Stimulated activated CD8-positive, alpha-beta memory T cell treated with anti-CD3 and anti-CD28 coated beads, Interleukin-4, amount 100 ng/mL, for 1 hour (primary cell): ENCODE data around the gene PIGR.
"Not testable (repeated sequence)": the region's sequence is repeated elsewhere in the genome, so short reads cannot be mapped to it uniquely, and the experiment has no call there.

ENCODE experiments used
- DNase-seq, 2 donors: peaks; one replicate each; pipeline ENCODE4 v3.0.0-alpha.2; 2020; ENCODE audit warnings: low read depth in 2 of 2, low spot score in 1 of 2

The PIGR gene

DNA sequence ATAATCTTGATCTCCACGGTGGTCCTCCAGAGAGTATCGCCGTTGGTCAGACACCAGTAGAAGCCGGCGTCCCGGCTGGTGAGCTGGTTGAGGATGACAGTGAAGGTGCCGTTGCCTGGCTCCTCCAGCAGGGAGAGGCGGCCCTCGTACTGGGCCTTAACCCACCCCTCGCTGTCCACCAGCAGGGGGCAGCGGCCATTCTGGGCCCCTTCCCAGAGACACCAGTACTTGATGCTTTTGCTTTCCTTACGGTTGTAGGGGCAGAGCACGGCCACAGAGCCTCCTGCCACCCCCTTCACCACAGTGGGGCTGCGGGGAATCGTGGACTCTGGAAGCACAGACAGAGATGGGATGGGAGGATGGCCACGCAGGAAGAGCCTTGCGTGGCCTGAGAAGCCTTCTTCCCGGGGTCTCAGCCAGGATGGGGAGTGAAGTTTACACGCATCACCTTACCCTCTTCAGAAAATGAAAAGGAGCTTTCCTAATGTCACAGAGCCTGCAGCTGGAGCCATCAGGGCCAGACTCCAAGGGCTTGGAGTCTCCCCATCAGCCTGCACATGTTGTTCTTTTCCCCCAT is 10.7 kb downstream of the PIGR start:
- no peak for DNase-seq

DNA sequence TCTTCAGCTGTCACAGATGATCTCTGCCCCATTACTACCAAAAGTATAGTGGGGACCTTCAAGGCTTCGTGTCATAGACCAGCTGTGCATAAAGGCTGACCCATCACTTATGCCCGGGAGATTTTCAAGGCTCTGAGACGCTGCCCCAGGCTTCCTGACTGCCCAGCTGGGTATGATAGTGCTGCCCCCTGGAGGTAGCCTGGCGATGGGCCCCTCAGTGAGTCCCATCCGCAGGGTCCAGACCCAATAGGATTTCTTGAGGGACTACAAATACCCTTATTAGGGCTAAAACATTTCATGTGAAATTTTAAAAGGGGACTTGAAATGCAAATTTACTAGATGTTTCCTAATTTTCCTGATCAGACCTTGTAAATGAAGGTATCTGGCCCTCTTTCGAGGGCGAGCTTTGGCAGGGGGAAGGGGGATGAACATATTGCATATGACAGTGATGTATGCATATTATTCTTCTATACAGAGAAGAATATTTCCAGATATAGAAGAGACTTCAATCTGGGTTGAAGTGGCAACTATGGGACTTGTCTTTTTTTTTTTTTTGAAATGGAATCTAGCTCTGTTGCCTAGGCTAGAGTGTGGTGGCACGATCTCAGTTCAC is 12.8 kb downstream of the PIGR start:
- peak in 1 of 2 donors; percentile 63 for DNase-seq

DNA sequence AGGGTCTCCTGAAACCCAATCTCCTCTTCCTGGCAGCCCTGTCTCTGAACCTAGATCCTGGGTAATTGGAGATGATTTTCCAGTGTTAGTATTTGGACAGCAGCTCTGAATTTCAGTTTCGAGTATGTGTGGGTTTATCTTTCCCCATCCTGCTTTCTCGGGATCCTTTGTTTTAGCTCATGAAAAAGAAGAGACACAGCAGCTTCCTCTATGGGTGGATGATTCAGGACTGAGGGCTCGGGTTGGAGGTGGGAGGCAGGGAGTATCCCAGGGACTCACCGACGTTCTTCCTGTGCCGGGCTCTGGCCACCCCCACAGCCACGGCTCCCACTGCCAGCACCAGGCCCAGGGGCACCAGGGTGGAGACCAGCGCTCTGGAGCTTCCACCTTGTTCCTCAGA is 14.1 kb downstream of the PIGR start:
- DNase-seq = no peak

DNA sequence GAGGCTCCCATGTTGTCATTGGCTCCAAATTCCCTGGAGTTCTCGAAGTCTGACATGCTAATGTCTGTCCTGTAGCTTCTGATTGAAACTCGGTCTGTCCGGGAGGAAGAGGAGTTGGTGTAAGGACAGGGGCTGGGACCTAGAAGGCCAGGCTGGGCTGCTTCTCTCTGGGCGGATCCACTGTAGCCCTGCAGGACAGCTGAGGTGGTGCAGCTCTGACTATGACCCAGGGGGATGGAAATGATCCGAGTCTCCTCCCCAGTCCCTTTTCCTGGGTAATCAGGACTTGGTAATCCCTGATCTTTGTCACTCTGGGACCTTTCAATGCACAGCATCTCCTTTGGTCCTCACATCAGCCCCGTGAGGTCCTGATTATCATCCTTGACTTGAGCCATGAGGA is 14.6 kb downstream of the PIGR start:
- DNase-seq = no peak

DNA sequence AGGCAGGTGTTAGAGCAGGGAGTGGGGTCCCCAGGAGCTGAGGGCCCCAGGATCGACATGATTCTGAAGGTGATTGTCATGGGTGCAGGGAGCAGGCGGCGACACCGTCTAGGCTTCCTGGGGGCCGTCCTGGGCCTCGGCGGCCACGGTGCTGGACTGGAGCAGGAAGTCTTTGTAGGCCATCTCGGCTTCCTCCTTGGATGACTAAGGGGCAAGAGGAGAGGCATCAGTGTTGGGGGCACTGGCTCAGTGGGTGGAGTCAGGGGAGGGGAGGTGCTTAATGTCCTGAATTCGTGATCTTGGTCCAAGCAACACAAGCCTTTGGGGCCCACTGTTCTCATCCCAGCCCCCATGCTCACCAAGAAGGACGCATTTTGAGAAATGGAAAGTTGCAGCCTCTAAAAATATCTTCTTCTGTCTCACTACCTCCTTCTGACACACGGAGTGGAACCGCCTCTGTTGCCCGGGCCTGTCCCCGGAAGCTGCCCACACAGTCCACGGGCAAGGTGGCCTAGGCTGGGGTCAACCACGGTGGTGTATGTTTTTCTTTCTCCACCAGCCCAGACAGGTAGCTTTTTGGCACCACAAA is 16.0 kb downstream of the PIGR start:
- DNase-seq = no peak

DNA sequence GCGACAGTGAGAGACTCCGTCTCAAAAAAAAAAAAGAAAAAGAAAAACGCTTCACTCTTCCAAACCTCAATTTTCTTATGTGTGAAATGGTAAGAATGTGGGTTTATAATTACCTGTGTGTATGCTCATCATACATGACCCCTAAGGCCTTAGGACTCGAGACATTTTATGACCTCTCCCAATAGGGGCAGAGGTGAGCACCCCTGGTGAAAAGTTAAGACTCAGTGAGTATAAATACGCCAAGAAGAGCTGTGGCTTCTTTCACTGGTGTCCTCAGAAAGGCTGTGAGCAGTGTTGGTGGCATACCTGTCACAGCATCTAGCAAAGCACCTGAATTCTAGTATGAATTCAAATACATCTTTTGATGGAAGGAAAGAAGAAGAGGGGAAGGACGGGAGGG is 16.7 kb downstream of the PIGR start:
- no peak for DNase-seq

DNA sequence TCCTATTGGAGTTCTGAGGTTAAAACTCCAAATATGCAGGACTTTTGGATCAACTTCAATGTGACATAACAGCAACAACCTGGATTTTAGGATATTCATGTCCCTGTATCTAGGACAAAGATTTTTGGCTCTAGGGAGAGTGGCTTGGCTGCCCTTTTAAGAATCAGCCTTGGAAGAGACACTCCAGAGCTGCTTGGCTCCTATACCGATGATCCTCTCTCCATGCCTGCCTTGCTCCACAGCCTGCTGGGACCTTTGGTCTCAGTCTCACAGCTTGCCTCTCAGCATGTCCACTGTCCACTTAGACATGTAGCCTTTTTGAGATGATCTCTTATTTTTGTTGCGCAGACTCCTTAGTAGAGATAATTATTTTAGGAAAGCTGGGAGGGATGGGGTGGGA is 20.0 kb downstream of the PIGR start:
- DNase-seq = no peak

DNA sequence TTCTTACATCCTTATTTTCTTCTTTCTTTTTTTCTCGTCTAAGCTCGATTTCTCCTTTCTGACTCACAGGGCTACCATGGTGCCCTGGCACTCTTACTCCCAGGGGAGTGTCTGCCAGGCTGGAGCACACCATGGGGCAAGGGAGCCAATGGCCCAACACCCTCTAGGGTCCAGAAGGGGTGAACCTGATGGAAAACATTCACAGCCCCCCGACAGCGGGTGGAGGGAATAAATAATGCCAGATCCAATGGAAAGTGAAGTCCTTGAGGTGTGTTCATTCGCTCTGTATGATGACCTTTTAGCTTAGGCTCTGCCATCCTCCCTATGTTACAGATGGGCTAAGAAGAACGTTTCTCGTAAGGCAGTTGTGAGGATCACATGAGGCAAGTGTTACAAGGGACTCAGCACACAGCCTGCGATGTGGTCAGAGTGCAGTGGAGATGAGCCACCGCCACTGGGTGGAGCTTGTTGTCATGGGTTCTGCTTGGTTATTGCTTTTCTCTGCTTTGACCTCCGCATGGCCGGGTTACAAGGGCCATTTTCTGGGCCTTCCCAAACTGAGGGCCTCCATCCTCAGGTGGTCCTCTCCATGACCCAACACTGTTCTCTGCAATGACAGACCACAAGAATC is 21.0 kb downstream of the PIGR start:
- peak in 1 of 2 donors; percentile 46 for DNase-seq

DNA sequence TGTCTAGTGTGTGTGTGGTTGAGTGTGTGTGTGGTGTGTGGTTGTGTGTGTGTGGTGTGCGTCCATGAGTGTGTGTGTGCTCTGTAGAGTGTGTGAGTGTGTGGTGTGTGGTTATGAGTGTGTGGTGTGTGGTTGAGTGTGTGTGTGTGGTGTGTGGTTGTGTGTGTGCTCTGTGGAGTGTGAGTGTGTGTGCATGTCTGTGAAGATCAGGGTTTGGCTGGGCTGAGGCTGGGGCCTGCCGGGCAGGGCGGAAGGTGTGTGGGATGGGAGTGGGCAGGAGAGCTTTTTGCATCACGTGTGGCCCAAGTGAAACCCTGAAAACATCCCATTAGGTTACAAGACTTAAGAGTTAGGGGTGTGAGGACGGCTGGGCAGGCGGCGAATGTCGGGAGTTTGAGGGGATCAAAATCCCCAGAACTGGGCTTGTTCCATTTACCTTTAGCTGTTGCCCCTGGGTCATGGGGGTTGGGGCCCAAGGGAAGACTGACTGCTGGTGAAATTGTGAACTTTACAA is 21.6 kb downstream of the PIGR start:
- DNase-seq = no peak

DNA sequence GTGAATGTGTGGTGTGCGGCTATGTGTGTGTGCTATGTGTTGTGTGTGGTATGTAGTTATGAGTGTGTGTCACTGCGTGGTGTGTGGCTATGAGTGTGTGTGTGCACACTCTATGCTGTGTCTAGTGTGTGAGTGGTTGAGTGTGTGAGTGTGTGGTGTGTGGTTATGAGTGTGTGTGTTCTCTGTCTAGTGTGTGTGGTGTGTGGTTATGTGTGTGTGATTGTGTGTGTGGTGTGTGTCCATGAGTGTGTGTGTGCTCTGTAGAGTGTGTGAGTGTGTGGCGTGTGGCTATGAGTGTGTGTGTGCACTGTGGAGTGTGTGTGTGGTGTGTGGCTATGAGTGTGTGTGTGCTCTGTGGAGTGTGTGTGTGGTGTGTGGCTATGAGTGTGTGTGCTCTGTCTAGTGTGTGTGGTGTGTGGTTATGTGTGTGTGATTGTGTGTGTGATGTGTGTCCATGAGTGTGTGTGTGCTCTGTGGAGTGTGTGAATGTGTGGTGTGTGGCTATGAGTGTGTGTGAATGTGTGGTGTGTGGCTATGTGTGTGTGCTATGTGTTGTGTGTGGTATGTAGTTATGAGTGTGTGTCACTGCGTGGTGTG is 22.2 kb downstream of the PIGR start:
- not testable (repeated sequence) for DNase-seq

DNA sequence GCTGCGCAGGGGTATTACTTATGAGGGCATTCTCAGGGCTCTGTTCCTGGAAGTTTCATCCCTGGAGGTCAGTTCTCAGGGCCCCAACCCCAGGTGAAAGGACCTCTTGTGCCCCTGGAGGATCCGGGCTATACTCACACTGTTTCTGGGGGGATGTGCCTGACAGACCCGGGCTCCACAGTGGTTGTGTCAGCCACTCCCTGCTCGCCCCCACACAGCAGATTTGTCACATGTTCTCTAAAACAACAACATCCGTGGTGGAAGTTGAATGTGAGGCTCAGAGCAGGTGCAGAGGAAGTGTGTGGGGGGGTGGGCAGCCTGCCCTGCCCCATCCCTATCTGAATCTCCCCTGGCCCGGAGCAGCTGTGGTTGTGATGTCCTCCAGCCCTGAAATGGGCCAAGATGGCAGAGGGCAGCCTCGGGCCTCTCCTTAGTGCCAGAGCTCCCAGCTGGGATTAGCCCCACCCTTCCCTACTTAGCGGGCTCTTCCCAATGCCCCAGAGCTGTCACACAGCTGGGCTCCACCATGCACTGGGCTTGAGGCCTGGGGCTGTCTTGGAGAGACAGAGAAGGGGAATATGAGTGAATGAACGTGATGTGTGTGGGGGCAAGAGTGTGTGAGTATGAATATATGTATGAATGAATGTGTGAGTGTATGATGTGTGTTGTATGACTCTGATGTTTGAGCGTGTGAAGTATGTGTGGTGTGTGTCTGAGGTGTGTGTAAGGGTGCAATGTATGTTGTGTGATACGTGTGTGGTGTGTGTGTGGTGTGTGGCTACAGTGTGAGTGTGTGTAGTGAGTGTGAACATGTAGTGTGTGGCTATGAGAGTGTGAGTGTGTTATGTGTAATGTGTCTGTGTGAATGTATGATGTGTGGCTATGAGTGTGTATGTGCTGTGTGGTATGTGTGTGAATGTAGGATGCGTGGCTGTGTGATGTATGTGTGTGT is 23.0 kb downstream of the PIGR start:
- DNase-seq = no peak

DNA sequence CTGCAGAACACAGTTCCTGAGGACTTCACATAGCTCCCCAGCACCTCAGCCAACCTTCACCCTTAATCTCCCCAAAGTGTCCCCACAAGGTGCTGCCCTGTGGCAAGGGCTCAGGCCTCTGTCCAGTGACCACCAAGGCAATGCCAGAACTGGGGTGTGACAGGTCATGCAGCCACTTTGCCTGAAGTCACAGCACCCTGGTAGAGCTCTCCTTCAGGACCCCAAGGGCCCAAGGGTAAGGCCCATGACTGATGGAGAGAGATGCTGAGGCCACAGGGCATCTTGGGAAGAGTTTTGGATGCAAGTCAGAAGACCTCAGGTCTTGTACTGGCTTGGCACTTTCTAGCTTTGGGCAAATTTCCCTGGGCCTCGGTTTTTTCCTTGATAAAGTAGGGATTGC is 23.7 kb downstream of the PIGR start:
- DNase-seq = no peak

DNA sequence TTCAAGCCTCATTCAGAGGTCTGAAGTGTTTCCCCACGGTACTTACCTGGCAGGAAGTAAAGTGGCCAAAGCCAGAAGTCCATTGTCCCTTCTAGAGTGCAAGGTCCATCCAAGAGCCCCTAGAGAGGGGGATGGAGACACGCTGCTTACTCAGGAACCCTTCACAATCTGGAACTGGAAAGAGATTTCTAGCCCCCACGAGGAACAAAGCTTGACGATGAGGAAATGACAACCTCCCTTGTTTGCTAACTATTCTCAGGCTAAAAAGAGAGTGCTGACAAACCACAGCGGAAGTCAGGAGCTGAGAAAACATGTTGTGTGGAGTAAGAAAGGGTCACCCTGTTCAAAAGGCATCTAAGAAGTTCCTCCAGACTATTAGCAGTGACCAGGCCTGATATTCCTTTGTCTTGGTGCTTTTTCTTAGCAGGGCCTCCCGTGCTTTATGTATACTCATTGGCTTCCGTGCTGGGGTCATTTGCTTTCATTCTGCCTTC is 24.4 kb downstream of the PIGR start, which contains the start of gene FCMR:
FCMR (minus strand) TSS at position 170 of the 494 bp plus-strand sequence; CDS start at position 83, 87 bp downstream.
- no peak for DNase-seq

DNA sequence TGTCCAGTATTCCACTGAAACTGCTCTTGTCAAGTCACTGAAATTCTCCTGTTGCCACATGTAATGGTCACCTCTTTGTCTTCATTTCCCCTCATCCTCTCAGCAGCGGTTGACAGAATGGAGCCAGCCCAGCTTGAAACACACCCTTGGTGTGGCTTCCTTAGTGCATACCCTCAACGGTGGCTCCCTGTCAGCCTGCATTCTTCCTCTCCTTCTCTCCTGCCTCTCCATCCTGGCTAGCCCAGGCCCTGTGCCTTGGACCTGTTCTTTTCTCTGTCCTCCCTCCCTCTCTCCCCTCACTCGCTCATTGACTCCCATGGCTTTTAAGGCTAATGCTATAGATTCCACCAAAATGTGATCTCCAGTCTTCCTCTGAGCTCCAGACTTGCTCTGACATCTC is 28.2 kb downstream of the PIGR start:
- DNase-seq = no peak

DNA sequence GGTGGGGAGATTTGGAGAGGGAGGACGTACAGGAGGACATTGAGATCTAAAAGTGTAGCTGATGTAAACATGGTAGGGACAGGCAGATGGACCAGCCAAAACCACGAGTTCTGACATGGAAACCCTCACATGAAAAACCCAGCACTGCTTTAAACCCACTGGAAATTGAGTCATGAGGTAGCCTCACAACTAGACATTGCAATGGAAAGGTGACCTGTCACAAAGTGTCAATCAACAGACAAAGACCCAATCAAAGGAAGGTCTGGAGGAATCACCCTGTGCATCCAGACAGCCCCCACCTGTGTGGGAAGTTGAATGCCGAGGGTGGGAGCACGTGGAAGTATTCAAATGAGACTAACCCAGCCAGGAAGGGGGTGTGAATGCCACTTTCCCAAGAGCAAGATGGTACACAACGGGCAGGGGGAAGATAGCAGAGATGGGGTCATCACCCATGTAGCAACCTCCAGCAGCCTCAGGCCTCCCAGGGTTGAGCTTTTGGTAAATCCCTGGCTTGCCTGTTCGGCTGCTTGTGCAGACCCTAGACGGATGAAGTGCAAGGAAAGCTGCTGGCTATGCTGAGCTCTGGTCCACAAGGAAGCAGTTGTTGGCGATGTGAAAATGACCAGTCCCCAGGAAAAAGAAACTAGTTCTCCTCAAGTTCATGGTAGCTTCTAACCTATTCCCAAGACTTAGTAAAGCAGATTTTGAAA is 30.1 kb downstream of the PIGR start:
- no peak for DNase-seq

DNA sequence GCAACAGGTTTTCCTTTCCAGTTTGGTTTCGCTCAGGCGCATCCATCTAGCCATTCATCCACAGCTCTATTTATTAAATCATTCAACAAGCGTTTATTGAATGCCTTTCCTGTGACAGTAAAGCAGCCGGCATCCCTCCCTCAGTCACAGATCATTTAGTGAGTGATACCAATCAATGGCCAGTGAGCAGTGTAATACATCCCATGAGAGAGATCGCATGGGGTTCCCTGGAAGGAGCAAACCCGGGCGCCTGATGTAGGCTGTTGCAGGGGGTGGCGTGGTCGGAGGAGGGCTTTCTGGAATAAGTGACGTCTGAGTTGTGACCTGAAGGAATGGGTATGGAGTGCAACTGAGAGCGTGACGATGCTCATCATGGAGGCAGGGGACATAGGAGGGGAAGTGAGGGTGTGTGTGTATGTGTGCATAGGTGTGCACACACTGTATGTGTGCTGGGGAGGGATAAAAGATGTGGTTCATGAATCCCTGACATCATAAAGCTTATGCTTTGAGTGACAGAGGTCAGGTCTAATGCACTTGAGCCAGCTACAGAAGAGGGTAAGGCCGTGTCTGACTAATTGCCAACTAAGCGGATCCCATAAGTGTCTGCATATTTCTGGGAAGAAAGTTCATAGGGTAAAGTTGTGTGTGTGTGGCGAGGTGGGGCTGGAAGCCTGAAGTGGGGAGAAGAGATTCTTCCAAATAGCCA is 31.1 kb downstream of the PIGR start:
- DNase-seq = no peak

DNA sequence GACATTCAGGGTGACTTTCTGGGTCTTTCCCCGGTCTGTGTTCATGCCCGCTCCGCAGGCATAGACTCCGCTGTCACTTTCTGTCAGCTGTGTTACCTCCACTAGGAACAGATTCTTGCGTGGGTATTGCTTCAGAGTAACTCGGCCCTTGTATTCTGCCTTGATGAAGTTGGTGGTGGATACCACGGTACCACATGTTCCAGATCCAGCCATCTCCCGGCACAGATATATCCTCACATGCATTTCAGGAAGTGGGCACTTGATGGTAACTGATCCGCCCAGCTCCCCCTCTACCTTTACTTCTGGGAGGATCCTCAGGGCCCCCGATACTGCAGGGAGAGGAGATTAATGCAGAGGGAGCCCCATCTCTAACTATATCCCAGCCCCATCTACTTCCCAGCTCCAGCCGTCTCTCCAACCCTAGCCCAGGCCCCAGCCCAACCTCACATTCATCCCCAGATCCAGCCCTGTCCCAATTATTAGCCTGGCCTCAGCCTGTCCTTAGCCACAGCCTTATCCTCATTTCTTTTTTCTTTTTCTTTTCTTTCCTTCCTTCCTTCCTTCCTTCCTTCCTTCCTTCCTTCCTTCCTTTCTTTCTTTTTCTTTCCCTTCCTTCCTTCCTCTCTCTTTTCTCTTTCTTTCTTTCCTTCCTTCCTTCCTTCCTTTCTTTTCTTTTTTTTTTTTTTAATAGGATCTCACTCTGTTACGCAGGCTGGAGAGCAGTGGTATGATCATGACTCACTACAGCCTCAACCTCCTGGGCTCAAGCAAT is 32.3 kb downstream of the PIGR start:
- no peak for DNase-seq

DNA sequence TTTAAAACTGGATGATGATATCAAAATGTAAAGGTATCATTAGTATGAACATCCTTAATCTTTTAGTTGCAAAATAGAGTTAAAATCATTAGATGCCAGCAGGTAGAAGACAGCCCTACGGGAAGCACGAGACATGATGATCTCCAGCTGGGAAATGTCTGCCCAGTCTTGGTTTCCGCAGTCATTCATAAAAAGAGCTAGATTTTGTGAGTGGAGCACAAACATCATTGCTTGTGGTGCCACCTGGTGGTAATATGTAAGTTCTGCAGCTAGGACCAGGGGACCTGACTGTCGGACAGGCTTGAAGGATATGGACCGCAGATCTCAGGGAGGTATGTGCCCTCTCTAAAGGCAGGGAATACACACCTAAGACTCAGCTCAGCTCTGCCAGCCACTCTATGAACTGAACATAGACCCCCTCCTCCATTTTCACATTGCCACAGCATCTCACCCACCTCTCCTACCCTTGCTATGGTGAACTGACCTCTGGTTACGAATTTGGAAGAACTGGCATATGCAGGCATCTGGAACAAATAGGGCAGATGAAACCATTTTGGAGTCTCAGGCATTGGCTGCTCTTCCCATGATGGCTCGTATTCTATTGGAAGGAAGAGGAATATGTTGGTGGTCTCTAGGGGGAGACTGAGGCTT is 33.7 kb downstream of the PIGR start:
- no peak for DNase-seq
